ENCODE results near the gene EPHB1. TPM values are rescaled to one million over a fixed set of nuclear protein-coding genes. Genes with fewer than 3 reads are reported as not detected.

Gene EPHB1
- total and polyA plus RNA-seq, 8 donors, result 0.02 to 1.4 (median 0.43) TPM

GRCh38 chr3:135235541-135235940 is 440.5 kb downstream of the EPHB1 start:
- H3K36me3 ChIP-seq, result no peaks in the 10 kb centered on the region
- no peaks in the 10 kb centered on the region for H3K27me3 ChIP-seq
- intact Hi-C loops (cut with DNase I), result no loop called here
- H3K4me3 ChIP-seq, result no peak overlapping the region
- FAIRE-seq (no peak), DNase-seq (no peak), ATAC-seq (no peak)
- no peaks in the 10 kb centered on the region for H3K4me1 ChIP-seq
- no peak overlapping the region for H3K27ac ChIP-seq
- 68 to 75% methylated on average over 5 of the region's 5 CpGs for WGBS, 2 donors
- TF ChIP-seq CTCF (IDR thresholded peaks at IDR 0.05), result no peak
- H3K9me3 ChIP-seq, result no peaks in the 10 kb centered on the region

DNA sequence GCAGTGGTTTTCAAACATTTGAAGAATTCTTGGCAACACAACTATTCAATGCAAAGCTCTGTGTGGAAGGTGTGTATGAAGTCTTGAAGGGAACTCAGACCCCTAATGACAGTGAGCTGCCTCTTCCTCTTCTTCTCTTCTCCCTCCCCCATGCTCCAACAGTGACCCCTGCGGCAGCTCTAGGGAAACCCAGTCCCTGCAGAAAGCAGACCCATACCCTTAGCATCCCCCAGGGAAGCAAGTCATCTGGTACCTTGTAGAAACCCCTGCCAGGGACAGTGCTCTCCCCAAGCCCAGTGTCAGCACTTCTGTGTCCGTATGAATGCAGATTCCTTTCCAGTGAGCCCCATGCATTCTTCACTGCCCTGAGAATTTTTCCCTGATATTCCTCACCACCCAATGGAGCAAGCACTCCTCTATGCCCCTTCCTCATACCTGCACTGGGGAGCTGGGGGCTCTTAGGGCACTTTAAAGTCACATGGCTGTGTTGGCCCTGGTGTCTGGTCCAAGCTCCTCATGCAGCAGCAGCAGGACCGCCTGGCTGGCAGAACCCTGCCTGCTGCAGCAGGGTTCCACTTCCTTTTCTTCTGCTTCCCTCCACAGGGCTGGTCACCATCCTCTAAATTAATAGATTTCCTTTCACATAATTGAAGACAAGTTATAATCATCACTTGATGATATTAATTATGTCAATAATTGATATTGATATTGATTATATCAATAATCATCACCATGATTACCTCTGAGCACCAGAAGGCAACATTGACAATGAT is 442.5 kb downstream of the EPHB1 start:
- TF ChIP-seq CTCF (IDR thresholded peaks at IDR 0.05), result no peak
- no peak for ATAC-seq
- FAIRE-seq, result no peak
- DNase-seq, result no peak
- intact Hi-C loops (cut with DNase I), result no loop called here
- Histone ChIP-seq H3K27me3 (no peaks in the 10 kb centered on the region), H3K4me1 (no peaks in the 10 kb centered on the region), H3K9me3 (no peaks in the 10 kb centered on the region), H3K27ac (no peak overlapping the region), H3K36me3 (no peaks in the 10 kb centered on the region), H3K4me3 (no peak overlapping the region)
- 48 to 50% methylated on average over 3 of the region's 3 CpGs for WGBS, 2 donors

DNA sequence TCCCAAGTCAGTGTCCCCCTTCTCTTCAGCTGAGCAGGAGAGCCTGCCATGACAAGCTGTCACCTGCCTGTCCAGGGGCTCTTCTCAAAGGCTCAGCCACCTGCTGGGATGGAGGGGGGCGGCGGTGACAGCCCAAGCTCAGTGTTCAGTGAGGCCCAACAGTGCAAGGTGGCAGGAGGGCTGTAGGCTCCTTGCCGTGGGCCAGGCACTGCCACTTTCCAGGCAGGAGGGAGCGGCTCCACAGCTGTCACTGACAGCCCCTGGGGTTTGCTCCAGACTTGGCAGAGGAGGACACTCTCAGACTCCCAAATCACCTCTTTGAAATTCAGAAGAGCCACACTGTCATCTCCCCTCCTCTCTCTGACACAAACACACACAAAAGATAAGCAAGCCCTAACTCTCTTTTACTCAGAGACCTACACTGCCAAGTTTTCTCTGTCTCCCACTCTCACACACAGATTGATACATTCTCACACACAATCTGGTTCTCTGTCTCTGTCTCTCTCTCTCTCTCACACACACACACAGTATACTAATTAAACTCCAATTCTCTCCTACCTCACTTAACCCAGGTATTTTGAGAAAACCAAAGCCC is 443.3 kb downstream of the EPHB1 start:
- Histone ChIP-seq H3K27me3 (no peaks in the 10 kb centered on the region), H3K9me3 (no peaks in the 10 kb centered on the region), H3K36me3 (no peaks in the 10 kb centered on the region), H3K27ac (no peak overlapping the region), H3K4me1 (no peaks in the 10 kb centered on the region), H3K4me3 (no peak overlapping the region)
- 53 to 59% methylated on average over 4 of the region's 4 CpGs for WGBS, 2 donors
- no peak for ATAC-seq
- intact Hi-C loops (cut with DNase I), result no loop called here
- no peak for TF ChIP-seq CTCF (IDR thresholded peaks at IDR 0.05)
- DNase-seq, result no peak
- no peak for FAIRE-seq

DNA sequence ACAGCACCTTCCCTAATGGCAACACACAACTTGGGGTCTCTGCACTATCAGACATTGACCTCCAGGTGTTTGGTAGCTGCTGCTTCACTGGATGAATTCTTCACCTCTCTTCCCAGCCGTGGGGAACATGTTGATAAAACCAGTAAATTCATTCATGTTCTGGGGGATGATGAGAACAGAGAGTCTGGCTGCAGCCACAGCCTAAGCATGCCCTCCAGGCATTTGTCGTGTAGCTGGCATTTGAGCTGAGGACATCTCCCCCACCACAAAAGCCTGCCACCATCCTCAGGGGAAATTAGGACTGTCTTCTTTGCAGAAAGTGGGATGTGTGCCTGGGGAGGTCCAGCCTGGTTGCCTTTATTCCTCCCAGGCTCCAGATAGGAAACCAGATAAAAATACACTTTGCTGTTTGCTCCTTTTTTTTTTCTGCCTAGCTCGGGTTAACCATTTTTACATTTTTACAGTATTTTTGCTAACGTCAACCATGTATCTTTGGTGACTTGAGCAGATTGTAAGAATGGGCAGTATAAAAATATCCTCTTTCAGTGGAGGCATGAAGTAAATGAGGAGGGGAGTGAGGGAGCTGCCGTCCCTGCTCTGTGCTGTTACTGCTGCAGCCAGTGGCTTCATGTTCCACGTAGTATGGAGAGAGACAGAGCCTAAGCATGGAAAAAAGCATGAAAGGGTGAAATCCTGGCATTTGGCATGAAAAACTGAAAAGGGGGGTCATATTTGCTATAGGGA is 444.0 kb downstream of the EPHB1 start:
- Histone ChIP-seq H3K36me3 (no peaks in the 10 kb centered on the region), H3K27ac (no peak overlapping the region), H3K4me3 (no peak overlapping the region), H3K27me3 (no peaks in the 10 kb centered on the region), H3K4me1 (no peaks in the 10 kb centered on the region), H3K9me3 (no peaks in the 10 kb centered on the region)
- no peak for DNase-seq
- 39 to 49% methylated on average over 6 of the region's 6 CpGs for WGBS, 2 donors
- intact Hi-C loops (cut with DNase I), result no loop called here
- TF ChIP-seq CTCF (IDR thresholded peaks at IDR 0.05), result no peak
- ATAC-seq, result no peak
- no peak for FAIRE-seq

- ATAC-seq (no peak), FAIRE-seq (no peak), DNase-seq (no peak)
- intact Hi-C loops (cut with DNase I), result no loop called here
- no peak for TF ChIP-seq CTCF (IDR thresholded peaks at IDR 0.05)
- Histone ChIP-seq H3K4me1 (no peaks in the 10 kb centered on the region), H3K9me3 (no peaks in the 10 kb centered on the region), H3K4me3 (no peak overlapping the region), H3K27me3 (no peaks in the 10 kb centered on the region), H3K27ac (no peak overlapping the region), H3K36me3 (no peaks in the 10 kb centered on the region)
- 27 to 33% methylated on average over 1 of the region's 1 CpG for WGBS, 2 donors
Measured at GRCh38 chr3:135239615-135239884, 444.5 kb downstream of the EPHB1 start.
